GM12801 (cell line): ENCODE results near the gene DNMBP.

Source experiments
- TF ChIP-seq, protein P1 (sequence below): IDR thresholded peaks from one replicate; pipeline ENCODE4 v1.5.1; 2011; ENCODE audit warnings: control low read depth; ENCODE audit not compliant: insufficient read length; ENCODE audit errors: extremely low read depth

DNMBP gene

DNA sequence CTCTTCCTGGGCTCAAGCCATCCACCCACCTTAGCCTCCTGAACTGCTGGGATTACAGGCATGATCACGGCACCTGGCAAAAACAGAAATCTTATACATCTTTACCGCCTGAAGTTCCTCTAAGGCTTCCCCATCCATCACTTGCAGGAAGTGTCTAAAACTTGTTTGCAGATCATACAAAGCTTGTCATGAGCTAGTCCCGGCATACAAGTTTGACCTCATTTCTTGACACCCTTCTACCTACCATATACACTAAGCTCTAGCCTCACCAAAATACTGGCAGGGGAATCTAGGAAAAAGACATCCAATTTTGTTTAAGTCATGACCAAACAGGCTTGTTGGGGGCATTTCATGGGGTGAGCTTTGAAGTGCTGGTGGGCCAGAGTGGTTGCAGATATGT is 14.5 kb downstream of the DNMBP start:
- TF ChIP-seq, protein P1, sequence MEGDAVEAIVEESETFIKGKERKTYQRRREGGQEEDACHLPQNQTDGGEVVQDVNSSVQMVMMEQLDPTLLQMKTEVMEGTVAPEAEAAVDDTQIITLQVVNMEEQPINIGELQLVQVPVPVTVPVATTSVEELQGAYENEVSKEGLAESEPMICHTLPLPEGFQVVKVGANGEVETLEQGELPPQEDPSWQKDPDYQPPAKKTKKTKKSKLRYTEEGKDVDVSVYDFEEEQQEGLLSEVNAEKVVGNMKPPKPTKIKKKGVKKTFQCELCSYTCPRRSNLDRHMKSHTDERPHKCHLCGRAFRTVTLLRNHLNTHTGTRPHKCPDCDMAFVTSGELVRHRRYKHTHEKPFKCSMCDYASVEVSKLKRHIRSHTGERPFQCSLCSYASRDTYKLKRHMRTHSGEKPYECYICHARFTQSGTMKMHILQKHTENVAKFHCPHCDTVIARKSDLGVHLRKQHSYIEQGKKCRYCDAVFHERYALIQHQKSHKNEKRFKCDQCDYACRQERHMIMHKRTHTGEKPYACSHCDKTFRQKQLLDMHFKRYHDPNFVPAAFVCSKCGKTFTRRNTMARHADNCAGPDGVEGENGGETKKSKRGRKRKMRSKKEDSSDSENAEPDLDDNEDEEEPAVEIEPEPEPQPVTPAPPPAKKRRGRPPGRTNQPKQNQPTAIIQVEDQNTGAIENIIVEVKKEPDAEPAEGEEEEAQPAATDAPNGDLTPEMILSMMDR, result no peak

DNA sequence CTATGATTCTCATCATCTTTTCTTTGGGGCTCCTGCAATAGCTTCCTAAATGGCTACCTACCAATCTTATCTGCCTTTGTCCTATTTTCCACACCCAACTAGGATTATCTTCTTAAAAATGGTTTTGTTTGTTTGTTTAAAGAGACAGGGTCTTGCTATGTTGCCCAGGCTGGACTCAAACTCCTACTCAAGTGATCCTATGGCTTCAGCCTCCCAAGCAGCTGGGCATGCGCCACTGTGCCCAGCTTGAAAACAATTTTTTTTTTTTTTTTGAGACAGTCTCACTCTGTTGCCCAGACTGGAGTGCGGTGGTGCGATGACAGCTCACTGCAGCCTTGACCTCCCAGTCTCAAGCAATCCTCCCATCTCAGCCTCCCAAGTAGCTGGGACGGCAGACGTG is 14.9 kb downstream of the DNMBP start:
- TF ChIP-seq, protein P1, result no peak

DNA sequence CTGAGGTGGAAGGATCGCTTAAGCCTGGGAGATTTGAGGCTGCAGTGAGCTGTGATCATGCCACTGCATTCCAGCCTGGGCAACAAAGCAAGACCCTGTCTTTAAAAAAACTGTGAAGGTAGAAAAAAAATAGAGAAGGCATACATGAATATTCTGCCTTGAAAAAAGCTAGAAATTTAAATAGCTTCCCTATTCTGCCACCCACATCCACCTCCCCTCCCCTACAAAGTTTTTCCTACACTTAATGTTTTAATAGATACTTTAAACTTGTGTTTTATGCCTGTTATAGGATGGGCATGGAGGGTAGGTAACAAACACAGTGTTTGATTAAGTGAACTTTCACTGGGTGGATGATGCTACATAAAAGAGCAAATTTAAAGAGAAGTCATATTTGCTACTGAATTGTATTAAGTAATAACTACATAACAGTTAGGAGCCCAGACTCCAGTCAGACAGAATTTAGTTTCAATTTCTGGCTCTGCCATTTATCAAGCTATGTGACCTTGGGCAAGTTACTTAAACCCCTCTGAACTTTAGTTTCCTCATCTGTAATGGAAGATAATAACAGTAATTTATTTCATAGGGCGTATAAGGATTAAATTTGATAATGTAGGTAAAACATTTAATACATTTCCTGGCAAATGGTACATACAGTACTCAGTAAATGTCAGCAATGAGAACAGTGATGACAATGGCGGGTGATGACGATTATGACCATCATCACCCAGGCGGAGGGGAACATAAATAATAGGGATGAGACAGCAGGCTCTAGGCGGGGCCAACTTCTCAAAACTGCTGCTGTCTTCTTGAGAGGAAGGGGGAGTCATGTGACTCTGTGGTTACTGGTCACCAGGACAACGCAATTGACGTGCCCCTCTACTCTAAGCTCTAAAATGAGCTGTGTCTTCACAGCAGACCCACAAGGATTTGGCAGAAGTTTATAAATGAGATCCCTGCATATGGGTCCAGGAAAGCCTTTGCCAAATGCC is 15.8 kb downstream of the DNMBP start:
- TF ChIP-seq, protein P1, result no peak

DNA sequence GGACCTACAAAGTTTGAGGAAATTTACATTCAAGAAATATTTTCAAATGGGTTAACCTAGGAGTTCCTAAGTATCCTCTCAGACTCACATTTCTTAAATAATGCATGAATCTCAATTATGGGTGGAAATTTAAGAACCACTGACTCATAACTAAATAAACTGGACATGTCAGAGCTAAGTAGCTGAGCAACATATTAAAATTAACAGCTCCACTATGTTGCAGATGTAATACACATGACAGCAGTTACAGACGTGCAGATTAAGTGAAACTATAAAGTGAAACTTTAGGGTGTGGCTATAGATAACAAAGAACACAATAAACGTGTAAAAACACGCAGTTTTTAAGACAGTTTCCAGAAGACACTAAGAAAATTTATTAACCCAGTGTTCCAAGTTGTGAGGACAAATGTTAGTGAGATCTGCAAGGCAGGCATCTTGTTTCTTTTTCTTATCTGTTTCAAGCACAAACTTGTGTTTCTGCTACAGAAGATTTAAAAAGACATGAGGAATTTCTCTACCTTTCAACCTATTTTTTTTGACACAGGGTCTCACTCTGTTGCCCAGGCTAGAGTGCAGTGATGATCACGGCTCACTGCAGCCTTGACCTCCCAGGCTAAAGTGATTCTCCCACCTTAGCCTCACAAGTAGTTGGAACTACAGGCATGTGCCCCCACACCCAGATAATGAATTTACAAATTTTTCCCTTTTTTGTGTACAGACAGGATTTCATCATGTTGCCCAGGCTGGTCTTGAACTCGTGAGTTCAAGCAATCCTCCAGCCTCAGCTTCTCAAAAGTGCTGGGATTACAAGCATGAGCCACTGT is 25.3 kb downstream of the DNMBP start:
- TF ChIP-seq, protein P1, result no peak

DNA sequence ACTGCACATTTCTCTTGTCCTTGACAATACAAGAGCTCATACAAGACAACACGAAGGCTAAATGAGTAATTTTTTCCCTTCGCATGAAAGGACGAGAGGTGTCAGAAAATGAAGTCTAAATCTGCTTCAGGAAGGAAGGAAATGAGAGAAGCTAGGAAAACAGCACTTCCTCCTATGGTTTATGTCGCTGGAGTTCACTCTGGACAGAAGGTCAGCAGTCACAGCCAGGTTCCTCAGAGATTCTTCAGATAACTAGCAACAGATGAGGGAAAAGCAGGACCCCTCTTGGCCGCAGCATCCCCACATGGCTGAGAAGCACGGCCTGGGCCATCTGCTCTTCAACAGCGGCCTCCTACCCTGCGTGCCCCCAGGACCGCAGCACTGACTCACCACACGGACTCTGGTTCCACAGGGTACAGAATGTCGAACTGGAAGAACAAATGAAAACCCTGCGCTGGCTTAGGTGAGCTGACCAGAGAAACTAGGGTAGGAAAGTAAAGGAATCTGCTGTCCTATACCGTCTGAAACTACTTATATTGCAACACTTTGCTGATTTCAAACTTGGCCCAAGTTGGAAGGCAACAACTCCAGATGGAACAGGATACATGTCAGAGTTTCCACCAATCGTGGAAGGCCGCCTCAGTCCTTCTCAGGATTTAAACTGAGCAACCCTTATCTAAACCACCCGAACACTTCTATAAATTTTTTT is 26.3 kb downstream of the DNMBP start:
- TF ChIP-seq, protein P1, result no peak

DNA sequence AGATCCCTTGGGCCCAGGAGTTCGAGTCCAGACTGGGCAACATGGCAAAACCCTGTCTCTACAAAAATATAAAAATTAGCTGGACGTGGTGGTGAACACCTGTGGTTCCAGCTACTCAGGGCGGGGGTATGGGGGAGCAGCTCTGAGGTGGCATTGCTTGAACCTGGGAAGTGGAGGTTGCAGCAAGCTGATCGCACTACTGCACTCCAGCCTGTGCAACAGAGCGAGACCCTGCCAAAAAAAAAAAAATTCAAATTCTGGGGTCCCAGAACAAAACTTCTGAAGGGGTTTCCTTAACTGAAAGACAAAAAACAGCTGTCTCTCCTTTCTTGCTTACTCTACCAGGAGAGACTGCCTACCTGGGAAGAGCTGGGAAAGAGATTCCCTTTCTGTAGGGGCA is 27.0 kb downstream of the DNMBP start:
- TF ChIP-seq, protein P1, result no peak
